ENCODE measurements around the gene RUFY4.

- TF ChIP-seq CTCF (IDR thresholded peaks at IDR 0.05): no peak
- no peak for TF ChIP-seq USF1 (CRISPR knock-in tag; IDR thresholded peaks at IDR 0.05)
- TF ChIP-seq ERG (CRISPR knock-in tag; IDR thresholded peaks at IDR 0.05): no peak
Measured at GRCh38 chr2:218077464-218078216, 8.6 kb downstream of the RUFY4 start.

Measured in WTC11 (cell line).